Measurements from ENCODE around the gene GPC3.

The GPC3 gene

DNA sequence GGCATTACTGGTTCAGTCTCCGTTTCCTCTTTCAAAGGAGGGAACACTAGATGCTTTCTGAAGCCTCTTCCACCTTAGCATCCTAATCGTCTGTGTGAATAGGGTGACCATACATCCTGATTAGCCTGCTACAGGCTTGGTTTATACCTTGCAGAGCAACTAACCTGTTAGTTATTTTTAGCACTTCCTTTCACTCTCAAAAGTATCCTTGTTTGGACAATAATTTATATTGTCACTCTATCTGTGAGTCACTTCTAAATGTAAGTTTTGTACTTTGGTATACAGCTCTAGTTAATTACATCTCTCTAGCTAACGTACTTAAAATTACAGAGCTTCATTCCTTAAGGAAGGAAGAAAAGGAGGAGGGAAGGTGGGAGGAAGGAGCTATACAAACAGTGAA, 174.5 kb downstream of the GPC3 start:
- H3K36me3 ChIP-seq (ENCODE audit: insufficient read depth, low read length) = no peaks in the 10 kb centered on the region
- no peaks in the 10 kb centered on the region for H3K4me1 ChIP-seq (ENCODE audit: insufficient read depth, low read length, severe bottlenecking)
- H3K27me3 ChIP-seq (ENCODE audit: insufficient read depth, low read length) = no peaks in the 10 kb centered on the region
- H3K9ac ChIP-seq (ENCODE audit: low read length) = no peak overlapping the region
- no peaks in the 10 kb centered on the region for H3K9me2 ChIP-seq (ENCODE audit: low read depth, low read length)
- H3K9me3 ChIP-seq (ENCODE audit: low read length) = no peaks in the 10 kb centered on the region
- H3K27ac ChIP-seq (ENCODE audit: low read depth, low read length, poor library complexity, severe bottlenecking) = no peak overlapping the region
- TF ChIP-seq, protein P1, sequence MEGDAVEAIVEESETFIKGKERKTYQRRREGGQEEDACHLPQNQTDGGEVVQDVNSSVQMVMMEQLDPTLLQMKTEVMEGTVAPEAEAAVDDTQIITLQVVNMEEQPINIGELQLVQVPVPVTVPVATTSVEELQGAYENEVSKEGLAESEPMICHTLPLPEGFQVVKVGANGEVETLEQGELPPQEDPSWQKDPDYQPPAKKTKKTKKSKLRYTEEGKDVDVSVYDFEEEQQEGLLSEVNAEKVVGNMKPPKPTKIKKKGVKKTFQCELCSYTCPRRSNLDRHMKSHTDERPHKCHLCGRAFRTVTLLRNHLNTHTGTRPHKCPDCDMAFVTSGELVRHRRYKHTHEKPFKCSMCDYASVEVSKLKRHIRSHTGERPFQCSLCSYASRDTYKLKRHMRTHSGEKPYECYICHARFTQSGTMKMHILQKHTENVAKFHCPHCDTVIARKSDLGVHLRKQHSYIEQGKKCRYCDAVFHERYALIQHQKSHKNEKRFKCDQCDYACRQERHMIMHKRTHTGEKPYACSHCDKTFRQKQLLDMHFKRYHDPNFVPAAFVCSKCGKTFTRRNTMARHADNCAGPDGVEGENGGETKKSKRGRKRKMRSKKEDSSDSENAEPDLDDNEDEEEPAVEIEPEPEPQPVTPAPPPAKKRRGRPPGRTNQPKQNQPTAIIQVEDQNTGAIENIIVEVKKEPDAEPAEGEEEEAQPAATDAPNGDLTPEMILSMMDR (IDR thresholded peaks at IDR 0.05; ENCODE audit: low read length) = no peak
- no peak for TF ChIP-seq EZH2 (IDR thresholded peaks at IDR 0.05; ENCODE audit: borderline replicate concordance, low read length)
- H3K79me2 ChIP-seq (ENCODE audit: insufficient read depth, low read length) = no peaks in the 10 kb centered on the region
- no peak overlapping the region for H3K4me3 ChIP-seq (ENCODE audit: low read depth, low read length, poor library complexity, severe bottlenecking)
- H4K20me1 ChIP-seq (ENCODE audit: insufficient read depth, low read length) = no peaks in the 10 kb centered on the region
- no peak overlapping the region for H2AFZ ChIP-seq (ENCODE audit: low read length)
- no peak overlapping the region for H3K4me2 ChIP-seq (ENCODE audit: low read length)
- no peaks in the 10 kb centered on the region for H3F3A ChIP-seq (ENCODE audit: insufficient read depth, low read length)

DNA sequence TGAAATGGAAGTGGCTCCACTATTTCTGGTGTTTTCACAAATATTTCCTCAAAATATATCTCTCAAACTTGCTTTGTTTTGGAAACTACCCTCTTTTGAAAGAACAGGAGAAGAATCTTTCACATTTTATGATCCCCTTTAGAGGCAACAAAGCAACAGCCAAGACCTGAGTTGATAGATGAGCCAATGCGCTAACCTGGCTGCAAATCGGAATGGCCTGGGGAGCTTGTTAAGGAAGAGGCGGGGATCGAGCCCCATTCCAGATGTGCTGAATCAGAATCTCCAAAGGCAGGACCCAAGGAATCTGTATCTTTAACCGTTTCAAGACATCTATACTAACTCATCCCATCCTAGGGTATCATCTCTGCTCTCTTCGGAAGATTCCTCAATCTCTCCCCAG, 181.3 kb downstream of the GPC3 start:
- TF ChIP-seq, protein P1 (IDR thresholded peaks at IDR 0.05; ENCODE audit: low read length) = no peak
- no peaks in the 10 kb centered on the region for H3K36me3 ChIP-seq (ENCODE audit: insufficient read depth, low read length)
- no peak overlapping the region for H3K4me2 ChIP-seq (ENCODE audit: low read length)
- H3K4me1 ChIP-seq (ENCODE audit: insufficient read depth, low read length, severe bottlenecking) = no peaks in the 10 kb centered on the region
- H3K27me3 ChIP-seq (ENCODE audit: insufficient read depth, low read length) = no peaks in the 10 kb centered on the region
- no peaks in the 10 kb centered on the region for H3K79me2 ChIP-seq (ENCODE audit: insufficient read depth, low read length)
- no peak overlapping the region for H3K9ac ChIP-seq (ENCODE audit: low read length)
- no peak overlapping the region for H3K4me3 ChIP-seq (ENCODE audit: low read depth, low read length, poor library complexity, severe bottlenecking)
- no peak overlapping the region for H3K27ac ChIP-seq (ENCODE audit: low read depth, low read length, poor library complexity, severe bottlenecking)
- H4K20me1 ChIP-seq (ENCODE audit: insufficient read depth, low read length) = no peaks in the 10 kb centered on the region
- no peaks in the 10 kb centered on the region for H3K9me3 ChIP-seq (ENCODE audit: low read length)
- H3F3A ChIP-seq (ENCODE audit: insufficient read depth, low read length) = no peaks in the 10 kb centered on the region
- no peak overlapping the region for H2AFZ ChIP-seq (ENCODE audit: low read length)
- no peaks in the 10 kb centered on the region for H3K9me2 ChIP-seq (ENCODE audit: low read depth, low read length)

DNA sequence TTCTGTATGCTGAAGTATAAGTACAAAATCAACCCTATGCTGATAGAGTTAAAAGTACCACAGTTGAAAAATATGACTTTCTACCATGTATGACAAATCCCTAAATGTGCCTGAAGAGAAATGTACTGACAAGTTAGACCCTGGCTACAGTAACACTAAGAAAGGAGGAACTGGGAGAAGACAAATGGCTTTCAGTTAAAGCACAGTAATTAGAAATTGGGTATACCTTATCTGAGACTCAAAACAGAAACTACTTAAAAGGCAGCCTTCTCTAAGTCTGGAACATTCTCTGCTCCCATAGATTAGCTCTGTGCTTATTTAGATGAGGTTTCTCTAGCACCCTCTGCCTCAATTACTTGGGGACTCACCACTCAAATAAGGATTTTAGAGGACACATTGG, 189.1 kb downstream of the GPC3 start:
- H4K20me1 ChIP-seq (ENCODE audit: insufficient read depth, low read length) = no peaks in the 10 kb centered on the region
- no peaks in the 10 kb centered on the region for H3K9me2 ChIP-seq (ENCODE audit: low read depth, low read length)
- no peak for TF ChIP-seq EZH2 (IDR thresholded peaks at IDR 0.05; ENCODE audit: borderline replicate concordance, low read length)
- TF ChIP-seq, protein P1 (IDR thresholded peaks at IDR 0.05; ENCODE audit: low read length) = no peak
- H3K9me3 ChIP-seq (ENCODE audit: low read length) = no peaks in the 10 kb centered on the region
- no peak overlapping the region for H2AFZ ChIP-seq (ENCODE audit: low read length)
- no peak overlapping the region for H3K27ac ChIP-seq (ENCODE audit: low read depth, low read length, poor library complexity, severe bottlenecking)
- H3K79me2 ChIP-seq (ENCODE audit: insufficient read depth, low read length) = no peaks in the 10 kb centered on the region
- no peak overlapping the region for H3K9ac ChIP-seq (ENCODE audit: low read length)
- no peaks in the 10 kb centered on the region for H3K4me1 ChIP-seq (ENCODE audit: insufficient read depth, low read length, severe bottlenecking)
- no peaks in the 10 kb centered on the region for H3F3A ChIP-seq (ENCODE audit: insufficient read depth, low read length)
- H3K4me3 ChIP-seq (ENCODE audit: low read depth, low read length, poor library complexity, severe bottlenecking) = no peak overlapping the region
- no peaks in the 10 kb centered on the region for H3K27me3 ChIP-seq (ENCODE audit: insufficient read depth, low read length)
- H3K4me2 ChIP-seq (ENCODE audit: low read length) = no peak overlapping the region
- no peaks in the 10 kb centered on the region for H3K36me3 ChIP-seq (ENCODE audit: insufficient read depth, low read length)
